ENCODE data around the gene METRN.
A peak's percentile ranks its signal among the peaks of the same experiment; 100 is the strongest.
"Not testable (repeated sequence)": the region's sequence is repeated elsewhere in the genome, so short reads cannot be mapped to it uniquely, and the experiment has no call there.

The METRN gene

GRCh38 chr16:739560-740458 lies 24.9 kb downstream of the METRN start:
- DNase-seq = no peak

DNA sequence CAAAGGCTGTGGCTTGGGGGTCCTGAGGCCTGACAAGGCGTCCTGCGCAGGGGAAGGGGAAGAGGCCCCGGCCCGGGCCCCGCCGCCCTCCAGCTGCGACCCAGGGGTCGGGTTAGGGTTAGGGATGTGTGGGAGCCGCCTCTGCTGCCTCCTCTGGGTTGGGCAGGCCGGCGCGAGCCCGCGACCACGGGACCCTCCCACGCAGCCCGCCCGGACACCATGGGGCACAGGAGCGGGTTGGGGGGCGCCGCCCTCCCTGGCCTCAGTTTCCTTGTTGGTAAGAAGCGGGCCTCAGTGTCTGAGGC lies 25.5 kb downstream of the METRN start:
- no peak for DNase-seq

DNA sequence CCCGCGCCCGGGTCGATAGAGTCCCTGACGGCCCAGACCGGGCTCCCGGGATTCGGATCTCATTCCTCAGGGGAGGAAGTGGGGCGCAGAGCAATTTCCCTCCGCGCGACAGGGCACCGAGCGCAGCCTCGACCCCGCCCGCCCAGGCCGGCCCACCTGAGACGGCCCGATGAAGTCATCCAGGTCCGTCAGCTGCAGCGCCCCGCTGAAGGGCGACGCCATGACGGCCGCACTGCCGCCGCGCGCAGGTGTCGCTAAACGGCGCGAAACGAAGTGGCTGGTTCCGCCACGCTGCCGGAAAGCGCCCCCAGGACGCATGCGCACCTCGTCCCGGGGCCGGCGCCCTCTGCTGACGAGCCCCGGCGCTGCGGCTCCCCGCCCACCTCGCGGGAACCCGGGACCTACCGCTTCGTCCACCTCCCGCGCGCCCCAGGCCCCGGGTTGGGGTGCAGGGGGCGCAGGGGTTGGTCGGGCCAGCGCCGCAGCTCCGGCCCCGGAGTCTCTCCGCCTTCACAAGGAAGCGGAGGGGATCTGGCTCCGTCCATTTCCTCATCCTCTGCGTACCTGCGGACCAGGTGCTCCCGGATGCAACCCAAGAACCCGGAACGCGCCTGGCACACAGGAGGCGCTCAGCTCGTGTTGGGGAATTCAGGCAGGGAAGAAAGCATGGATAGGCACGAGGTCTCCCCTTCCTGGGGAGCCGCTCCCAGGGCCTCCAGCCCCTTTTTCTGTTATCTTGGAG lies 26.0 kb downstream of the METRN start, which contains the start of gene CIAO3:
Gene CIAO3, minus strand, starts transcription at position 234 of the 742 bp plus-strand sequence. Its CDS starts 12 bp downstream, at position 222.
- peak; percentile 90 for DNase-seq

- no peak for DNase-seq
These were observed 27.2 kb downstream of the METRN start for GRCh38 chr16:741986-742629.

DNA sequence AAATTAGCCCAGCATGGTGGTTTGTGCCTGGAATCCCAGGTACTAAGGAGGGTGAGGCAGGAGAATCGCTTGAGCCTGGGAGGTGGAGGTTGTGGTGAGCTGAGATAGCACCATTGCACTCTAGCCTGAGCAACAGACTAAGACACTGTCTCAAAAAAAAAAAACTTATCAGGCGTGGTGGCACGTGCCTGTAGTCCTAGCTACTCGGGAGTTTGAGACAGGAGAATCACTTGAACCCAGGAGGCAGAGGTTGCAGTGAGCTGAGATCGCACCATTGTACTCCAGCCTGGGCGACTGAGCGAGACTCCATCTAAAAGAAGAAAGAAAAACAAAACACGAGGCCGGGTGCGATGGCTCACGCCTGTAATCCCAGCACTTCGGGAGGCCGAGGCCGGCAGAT lies 28.0 kb downstream of the METRN start:
- not testable (repeated sequence) for DNase-seq

GRCh38 chr16:743794-744500 lies 29.0 kb downstream of the METRN start:
- no peak for DNase-seq

DNA sequence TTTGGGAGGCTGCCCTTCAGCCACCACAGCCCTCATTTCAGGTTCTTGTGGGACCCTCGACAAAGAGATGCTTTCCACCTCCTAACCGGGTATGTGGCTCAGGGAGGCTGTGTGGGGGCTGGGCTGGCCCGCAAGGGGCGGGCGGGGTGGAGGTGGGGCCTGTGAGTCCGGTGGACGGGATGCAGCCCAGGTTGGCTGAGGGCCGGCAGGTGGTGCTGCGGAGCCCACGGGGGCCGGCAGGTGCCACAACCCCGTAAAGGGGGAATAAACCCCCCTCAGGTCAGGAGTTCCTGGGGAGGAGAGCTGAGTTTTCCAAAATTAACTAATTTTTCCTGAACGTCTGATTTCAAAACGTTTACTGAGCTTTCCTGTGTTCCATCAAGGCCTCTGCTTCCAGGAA lies 30.8 kb downstream of the METRN start:
- no peak for DNase-seq

- no peak for DNase-seq
These were observed 31.7 kb downstream of the METRN start for GRCh38 chr16:746637-747036.

GRCh38 chr16:747978-748746 lies 33.2 kb downstream of the METRN start:
- DNase-seq = no peak

DNA sequence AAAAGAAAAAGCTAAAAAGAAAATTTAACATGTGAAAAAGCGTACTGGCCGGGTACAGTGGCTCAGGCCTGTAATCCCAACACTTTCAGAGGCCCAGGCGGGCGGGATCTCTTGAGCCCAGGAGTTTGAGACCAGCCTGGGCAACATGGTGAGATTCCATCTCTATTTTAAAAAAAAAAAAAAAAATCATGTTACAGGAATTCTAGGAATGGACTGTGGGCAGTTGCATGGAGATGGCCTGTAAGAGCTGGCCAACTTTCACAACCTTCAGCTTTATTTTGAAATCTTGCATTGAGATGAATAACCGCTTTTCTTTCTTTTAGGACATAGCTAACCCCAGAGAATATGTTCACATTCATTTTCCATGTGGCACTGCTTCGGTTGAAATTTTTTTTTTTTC lies 34.1 kb downstream of the METRN start:
- DNase-seq = no peak

- no peak for DNase-seq
These were observed 35.6 kb downstream of the METRN start for GRCh38 chr16:750485-750884.

- DNase-seq = no peak
These were observed 36.5 kb downstream of the METRN start for GRCh38 chr16:751152-752006.

DNA sequence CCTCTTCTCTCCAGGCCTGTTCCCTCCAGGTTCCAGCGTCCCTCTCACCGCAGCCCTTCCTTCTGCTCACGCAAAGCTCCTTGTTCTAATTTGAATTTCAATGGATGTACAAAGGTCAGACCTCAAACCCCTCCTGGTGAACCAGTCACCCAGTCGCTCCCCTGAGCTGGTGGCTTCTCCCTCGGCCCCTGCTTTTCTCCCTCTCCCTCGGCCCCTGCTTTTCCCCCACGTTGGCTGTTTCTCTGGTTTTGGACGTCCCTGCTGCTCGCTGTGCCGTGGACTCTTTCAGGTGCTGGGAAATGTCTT lies 37.0 kb downstream of the METRN start:
- DNase-seq = no peak

DNA sequence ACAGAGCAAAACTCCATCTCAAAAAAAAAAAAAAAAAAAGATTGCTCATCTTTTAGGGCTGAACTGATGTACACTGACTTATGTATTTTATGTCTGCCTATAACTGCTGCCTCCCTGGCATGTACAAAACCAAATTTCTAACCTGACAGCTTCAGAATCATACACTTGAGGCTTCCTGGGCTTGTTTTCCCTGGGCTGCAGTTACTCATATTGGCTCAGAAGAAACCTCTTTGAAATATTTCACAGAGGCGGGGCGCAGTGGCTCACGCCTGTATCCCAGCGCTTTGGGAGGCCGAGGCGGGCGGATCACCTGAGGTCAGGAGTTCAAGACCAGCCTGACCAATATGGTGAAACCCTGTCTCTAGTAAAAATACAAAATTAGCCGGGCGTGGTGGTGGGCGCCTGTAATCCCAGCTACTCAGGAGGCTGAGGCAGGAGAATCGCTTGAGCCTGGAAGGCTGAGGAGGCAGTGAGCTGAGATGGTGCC lies 39.2 kb downstream of the METRN start:
- not testable (repeated sequence) for DNase-seq

GRCh38 chr16:754656-755055 lies 39.7 kb downstream of the METRN start:
- no peak for DNase-seq

DNA sequence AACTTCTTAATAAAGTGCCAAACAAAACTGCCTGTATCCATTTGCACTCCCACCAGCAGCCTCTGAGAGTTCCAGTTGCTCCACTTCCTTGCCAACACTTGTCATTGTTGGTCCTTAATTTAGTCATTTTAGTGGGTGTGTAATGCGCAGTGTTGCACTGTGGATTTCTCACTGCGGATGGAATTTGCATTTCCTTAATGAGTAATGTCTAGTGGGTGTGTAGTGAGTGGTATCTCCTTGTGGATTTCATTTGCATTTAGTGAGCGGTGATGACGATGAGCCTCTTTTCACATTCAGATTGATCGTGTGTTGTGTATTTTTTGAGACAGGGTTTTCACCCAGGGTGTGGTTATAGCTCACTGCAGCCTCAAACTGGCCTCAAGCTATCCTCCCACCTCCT lies 41.5 kb downstream of the METRN start:
- no peak for DNase-seq

DNA sequence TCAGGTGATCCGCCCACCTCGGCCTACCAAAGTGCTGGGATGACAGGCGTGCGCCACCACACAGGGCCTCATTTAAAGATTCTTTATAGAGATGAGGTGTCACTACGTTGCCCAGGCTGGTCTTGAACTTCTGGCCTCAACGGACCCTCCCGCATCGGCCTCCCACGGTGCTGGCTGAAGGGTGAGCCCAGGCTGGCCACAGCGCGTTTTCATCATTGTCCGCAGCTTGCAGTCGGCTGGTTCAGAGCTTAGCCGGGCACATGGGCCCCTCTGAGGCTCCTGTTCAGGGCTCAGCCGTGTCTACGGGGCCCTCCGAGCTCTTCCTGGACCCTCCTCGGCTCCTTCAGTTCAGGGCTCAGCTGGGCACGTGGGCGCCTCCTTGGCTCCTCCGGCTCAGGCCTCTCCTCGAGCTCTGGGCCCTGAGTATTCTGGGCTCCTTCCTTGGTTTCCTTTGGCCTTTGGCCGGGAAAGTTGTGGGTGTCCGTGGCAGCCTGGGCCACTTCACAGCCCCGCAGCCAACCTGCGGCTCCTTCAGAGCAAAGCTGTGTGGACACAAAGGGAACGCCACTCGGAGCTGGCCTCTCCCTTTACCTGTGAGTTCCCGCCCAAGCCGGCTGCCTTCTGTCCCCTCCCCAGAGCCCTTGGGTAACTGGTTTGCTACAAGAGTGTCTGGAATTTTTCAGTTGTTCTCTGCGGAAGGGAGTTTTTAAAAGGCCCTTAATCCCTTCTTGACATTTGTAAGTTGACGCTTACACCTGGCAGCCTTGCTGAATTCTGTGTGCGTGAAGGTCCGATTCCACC lies 44.4 kb downstream of the METRN start:
- DNase-seq = no peak

DNA sequence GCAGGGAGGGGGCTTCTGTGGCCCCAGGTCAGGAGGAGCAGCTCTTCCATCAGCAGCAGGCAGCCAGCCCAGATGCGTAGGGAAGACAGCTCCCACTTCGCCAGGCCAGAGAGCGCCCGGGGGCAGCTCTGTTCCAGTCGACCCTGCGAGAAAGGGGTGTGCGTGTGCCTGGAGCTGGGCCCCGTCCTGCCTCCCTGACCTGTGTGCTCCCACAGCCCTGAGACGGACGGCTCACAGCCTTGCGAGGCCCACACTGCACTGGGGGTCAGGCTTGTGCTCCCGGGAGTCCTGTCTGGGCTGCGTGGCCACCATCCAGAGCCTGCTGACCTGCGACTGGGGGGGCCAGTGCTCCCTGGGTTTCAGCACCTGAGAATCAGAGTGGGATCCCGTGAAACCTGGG lies 45.1 kb downstream of the METRN start:
- DNase-seq = no peak

DNA sequence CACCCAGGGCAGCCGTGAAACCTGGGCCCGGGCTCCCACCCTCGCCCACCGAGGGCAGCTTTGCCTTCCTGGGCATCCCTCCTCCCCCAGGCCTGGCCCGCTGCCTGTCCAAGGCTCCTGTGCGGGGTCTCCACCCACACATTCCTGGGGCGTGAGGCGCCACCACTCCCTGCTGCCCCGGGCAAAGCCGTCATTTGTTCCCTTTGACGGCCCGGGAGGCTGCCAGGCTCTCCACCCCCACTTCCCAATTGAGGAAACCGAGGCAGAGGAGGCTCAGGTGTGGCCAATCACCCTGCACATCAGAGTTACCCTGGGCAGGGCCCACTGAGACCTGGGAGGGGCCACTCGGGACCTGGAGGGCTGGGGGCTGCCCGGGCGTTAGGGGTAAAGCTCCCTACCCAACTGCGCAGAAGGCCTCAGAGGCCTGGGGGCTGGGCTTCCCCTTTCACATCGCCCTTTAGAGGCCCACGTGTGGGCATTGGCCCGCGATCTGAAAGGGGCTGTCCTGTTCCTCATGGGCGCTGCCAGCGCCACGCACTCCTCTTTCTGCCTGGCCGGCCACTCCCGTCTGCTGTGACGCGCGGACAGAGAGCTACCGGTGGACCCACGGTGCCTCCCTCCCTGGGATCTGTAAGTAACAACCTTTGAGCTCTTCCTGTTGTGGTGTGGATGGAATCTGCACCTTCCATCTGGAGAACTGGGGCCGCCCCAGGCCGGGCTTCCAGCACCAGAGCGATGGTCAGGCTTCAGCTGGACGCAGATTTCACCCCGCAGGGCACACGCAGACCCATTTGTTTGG lies 45.8 kb downstream of the METRN start, which contains the start of gene MSLN:
Gene MSLN, plus strand, starts transcription at position 190 of the 799 bp plus-strand sequence. CDS start 1,947 bp downstream, outside the sequence.
- no peak for DNase-seq

All from activated gamma-delta T cell treated with Interleukin-2 at 50 U/mL for 16 hours (primary cell).